T47D (cell line): ENCODE data around the gene ADCY4.

Experiments
- DNase-seq, 2 experiments: peaks; one replicate each; pipeline versions ENCODE4 v3.0.0 to v3.0.0-alpha.2; 2011 to 2012; ENCODE audit warnings: low read depth in 1 of 2, low spot score in 1 of 2
- JUND ChIP-seq: IDR thresholded peaks from 2 replicates; pipeline ENCODE4 v1.6.1; 2012; ENCODE audit warnings: low read depth
- in situ Hi-C: cut with HindIII; loops from 2 replicates; pipeline ENCODE4 v1.10.0; 2016; ENCODE audit warnings: low sequenced_read_pairs, low pct_unique_long_range_greater_than_20kb

Gene ADCY4

GRCh38 chr14:24291446-24292117 lies 43.3 kb downstream of the ADCY4 start:
- no peak for TF ChIP-seq JUND
- in situ Hi-C loops, result no loop called here
- DNase-seq, result no peak

GRCh38 chr14:24290746-24291145 lies 44.1 kb downstream of the ADCY4 start:
- in situ Hi-C loops, result no loop called here

GRCh38 chr14:24289649-24290280 lies 45.1 kb downstream of the ADCY4 start:
- in situ Hi-C loops, result no loop called here
- TF ChIP-seq JUND, result no peak
- DNase-seq, result no peak

More at GRCh38 chr14:24290746-24291145, 44.1 kb downstream of the ADCY4 start:
- TF ChIP-seq JUND, result no peak
- no peak for DNase-seq

GRCh38 chr14:24286996-24287395 lies 47.9 kb downstream of the ADCY4 start:
- no peak for TF ChIP-seq JUND
- DNase-seq, result no peak
- in situ Hi-C loops, result no loop called here

- in situ Hi-C loops, result no loop called here
- DNase-seq, result peak in 1 of 2 experiments; percentile 51
- TF ChIP-seq JUND, result no peak
These were observed 49.5 kb downstream of the ADCY4 start for GRCh38 chr14:24285351-24285750.

- no peak for DNase-seq
- no peak for TF ChIP-seq JUND
- in situ Hi-C loops, result no loop called here
These were observed 50.3 kb downstream of the ADCY4 start for GRCh38 chr14:24284501-24285035.

- TF ChIP-seq JUND, result no peak
- no peak for DNase-seq
- in situ Hi-C loops, result no loop called here
These were observed 50.9 kb downstream of the ADCY4 start for GRCh38 chr14:24283796-24284460.

- no peak for DNase-seq
- TF ChIP-seq JUND, result no peak
- in situ Hi-C loops, result no loop called here
These were observed 52.1 kb downstream of the ADCY4 start for GRCh38 chr14:24282736-24283135.

- no peak for DNase-seq
- TF ChIP-seq JUND, result no peak
- in situ Hi-C loops, result no loop called here
These were observed 53.2 kb downstream of the ADCY4 start for GRCh38 chr14:24281636-24282035.

- no peak for TF ChIP-seq JUND
- in situ Hi-C loops, result no loop called here
- DNase-seq, result no peak
These were observed 53.9 kb downstream of the ADCY4 start for GRCh38 chr14:24280797-24281460.

GRCh38 chr14:24279301-24280186 lies 55.3 kb downstream of the ADCY4 start:
- in situ Hi-C loops, result no loop called here
- DNase-seq, result peak in 1 of 2 experiments; percentile 64
- TF ChIP-seq JUND, result no peak

GRCh38 chr14:24278424-24278823 lies 56.4 kb downstream of the ADCY4 start:
- DNase-seq, result no peak
- no peak for TF ChIP-seq JUND
- in situ Hi-C loops, result no loop called here
